GM19035 (cell line): ENCODE measurements around the gene SUFU.

ENCODE experiments used
- ATAC-seq: cut with Tn5 transposase; IDR thresholded peaks from one replicate; pipeline ENCODE4 v1.9.1; 2021; ENCODE audit not compliant: unreplicated experiment

Gene SUFU

GRCh38 chr10:102546606-102547320, 43.0 kb downstream of the SUFU start:
- ATAC-seq, result no peak

GRCh38 chr10:102549549-102549948, 45.8 kb downstream of the SUFU start:
- ATAC-seq, result no peak

- ATAC-seq, result no peak
Observed at GRCh38 chr10:102550636-102551210, 47.0 kb downstream of the SUFU start.

- no peak for ATAC-seq
Observed at GRCh38 chr10:102552533-102552932, 48.8 kb downstream of the SUFU start.

GRCh38 chr10:102553771-102554170, 50.0 kb downstream of the SUFU start:
- no peak for ATAC-seq

GRCh38 chr10:102554531-102554930, 50.8 kb downstream of the SUFU start:
- no peak for ATAC-seq

GRCh38 chr10:102555781-102556328, 52.1 kb downstream of the SUFU start:
- ATAC-seq, result no peak

GRCh38 chr10:102557569-102557968, 53.8 kb downstream of the SUFU start:
- no peak for ATAC-seq

GRCh38 chr10:102559764-102560163, 56.0 kb downstream of the SUFU start:
- ATAC-seq, result no peak

- ATAC-seq, result no peak
Observed at GRCh38 chr10:102564209-102564834, 60.5 kb downstream of the SUFU start.

GRCh38 chr10:102565793-102566192, 62.0 kb downstream of the SUFU start:
- ATAC-seq, result no peak

- no peak for ATAC-seq
Observed at GRCh38 chr10:102578782-102579181, 75.0 kb downstream of the SUFU start.

GRCh38 chr10:102579328-102579727, 75.6 kb downstream of the SUFU start:
- no peak for ATAC-seq

GRCh38 chr10:102580230-102580629, 76.5 kb downstream of the SUFU start:
- ATAC-seq, result no peak

GRCh38 chr10:102581401-102581800, 77.6 kb downstream of the SUFU start:
- ATAC-seq, result no peak

GRCh38 chr10:102581981-102582580, 78.3 kb downstream of the SUFU start:
- ATAC-seq, result no peak

GRCh38 chr10:102583435-102584417, 80.0 kb downstream of the SUFU start:
- ATAC-seq, result peak; percentile 56

GRCh38 chr10:102585026-102585425, 81.3 kb downstream of the SUFU start:
- ATAC-seq, result no peak

- no peak for ATAC-seq
Observed at GRCh38 chr10:102586858-102587257, 83.1 kb downstream of the SUFU start.

GRCh38 chr10:102588875-102589274, 85.1 kb downstream of the SUFU start:
- no peak for ATAC-seq
